Activated CD8-positive, alpha-beta memory T cell treated with anti-CD3 and anti-CD28 coated beads, Interleukin-2, amount 50 U/mL, for 1 hour (primary cell): ENCODE measurements around the gene NEURL3.

Experiments used
- DNase-seq: peaks from one replicate; pipeline ENCODE4 v3.0.0-alpha.2; 2020; ENCODE audit errors: extremely low read depth

Gene NEURL3

GRCh38 chr2:96527286-96528005 lies 22.3 kb upstream of the NEURL3 start:
- no peak for DNase-seq

GRCh38 chr2:96526615-96527285 lies 21.6 kb upstream of the NEURL3 start:
- no peak for DNase-seq

- no peak for DNase-seq
These were observed 21.0 kb upstream of the NEURL3 start for GRCh38 chr2:96526101-96526591.

GRCh38 chr2:96525211-96525507 lies 20.0 kb upstream of the NEURL3 start:
- DNase-seq, result no peak

- no peak for DNase-seq
These were observed 19.5 kb upstream of the NEURL3 start for GRCh38 chr2:96524482-96525210.

GRCh38 chr2:96523659-96524481 lies 18.7 kb upstream of the NEURL3 start:
- no peak for DNase-seq

- no peak for DNase-seq
These were observed 17.4 kb upstream of the NEURL3 start for GRCh38 chr2:96522304-96523203.

- DNase-seq, result no peak
These were observed 16.1 kb upstream of the NEURL3 start for GRCh38 chr2:96521219-96521618.

- no peak for DNase-seq
These were observed 15.5 kb upstream of the NEURL3 start for GRCh38 chr2:96520697-96521096.

GRCh38 chr2:96520231-96520630 lies 15.1 kb upstream of the NEURL3 start:
- no peak for DNase-seq

GRCh38 chr2:96517079-96517478 lies 11.9 kb upstream of the NEURL3 start:
- no peak for DNase-seq

GRCh38 chr2:96514521-96514920 lies 9.4 kb upstream of the NEURL3 start:
- no peak for DNase-seq

GRCh38 chr2:96512341-96512740 lies 7.2 kb upstream of the NEURL3 start:
- DNase-seq, result no peak

- no peak for DNase-seq
These were observed 6.7 kb upstream of the NEURL3 start for GRCh38 chr2:96511851-96512250.

- no peak for DNase-seq
These were observed 5.9 kb upstream of the NEURL3 start for GRCh38 chr2:96510931-96511595.

- no peak for DNase-seq
These were observed 4.7 kb upstream of the NEURL3 start for GRCh38 chr2:96509847-96510230.

GRCh38 chr2:96509114-96509846 lies 4.1 kb upstream of the NEURL3 start:
- DNase-seq, result no peak

- DNase-seq, result no peak
These were observed 3.5 kb upstream of the NEURL3 start for GRCh38 chr2:96508521-96509113.

GRCh38 chr2:96507957-96508520 lies 2.9 kb upstream of the NEURL3 start:
- peak; percentile 65 for DNase-seq
